ENCODE measurements around the gene AFF4. TPM values are rescaled to one million over a fixed set of nuclear protein-coding genes. Genes with fewer than 3 reads are reported as not detected.

Gene AFF4
- total and polyA plus RNA-seq, 2 of the 4 experiments (the other 2 are of a cell fraction) = 27.3 to 57.2 TPM

GRCh38 chr5:132838516-132839282 is 124.7 kb downstream of the AFF4 start:
- Histone ChIP-seq H3K9me3 (ENCODE audit: control insufficient read depth, insufficient read depth, low read length) (no peaks in the 10 kb centered on the region), H3K9me1 (ENCODE audit: insufficient read depth, low read length) (peaks cover 7% of the 10 kb centered on the region), H3K27me3 (ENCODE audit: control insufficient read depth, insufficient read depth, low read length) (no peaks in the 10 kb centered on the region), H2AK5ac (ENCODE audit: low read depth, low read length) (peak overlapping the region; percentile 10; the same call in 1 of the 2 replicates), H4K5ac (ENCODE audit: low read depth, low read length) (peak overlapping the region; percentile 80), H4K20me1 (ENCODE audit: insufficient read depth, low read length) (no peaks in the 10 kb centered on the region), H3K23ac (ENCODE audit: low read depth, low read length) (0 out of 2 replicates have a peak overlapping the region, but pooled peaks have one; percentile 8), H2BK120ac (ENCODE audit: low read depth, low read length) (peak overlapping the region; percentile 92; the same call in 1 of the 2 replicates), H2AK9ac (replicated peaks; ENCODE audit: low read depth, low read length, poor library complexity) (no peak overlapping the region), H2BK20ac (ENCODE audit: low read depth, low read length) (0 out of 2 replicates have a peak overlapping the region, but pooled peaks have one; percentile 38), H2BK5ac (ENCODE audit: low read depth, low read length, poor library complexity, severe bottlenecking) (peak overlapping the region; percentile 93), H4K91ac (ENCODE audit: insufficient read depth, low read depth, low read length) (peak overlapping the region; percentile 62; the same call in 1 of the 2 replicates), H3K9ac (ENCODE audit: low read depth, low read length) (no peak overlapping the region), H2AFZ (replicated peaks; ENCODE audit: low read length, poor library complexity) (no peak overlapping the region), H3K4me2 (ENCODE audit: low read depth, low read length) (no peak overlapping the region), H2BK15ac (ENCODE audit: low read depth, low read length) (peak overlapping the region; percentile 31; the same call in 1 of the 3 replicates), H3K4me3 (ENCODE audit: insufficient read depth, low read depth, low read length) (no peak overlapping the region), H3K56ac (ENCODE audit: extremely low read depth, insufficient read depth, low read length) (no peak overlapping the region), H3K36me3 (ENCODE audit: control insufficient read depth, insufficient read depth, low read length) (no peaks in the 10 kb centered on the region), H3K14ac (replicated peaks; ENCODE audit: low read depth, low read length) (peak overlapping the region; percentile 54), H3K79me1 (ENCODE audit: low read depth in 1 of 2, low read length in 2 of 2) (no peaks in the 10 kb centered on the region), H4K8ac (ENCODE audit: low read depth in 2 of 2, low read length in 2 of 2) (peak overlapping the region; percentile 46 to 89; a peak in 2 of 4 replicates), H3K18ac (ENCODE audit: low read depth, low read length) (peak overlapping the region; percentile 88), H3K4me1 (ENCODE audit: control insufficient read depth, insufficient read depth, low read length) (peaks cover 19% of the 10 kb centered on the region), H3K4ac (ENCODE audit: low read depth, low read length) (peak overlapping the region; percentile 90; the same call in 1 of the 2 replicates), H3K27ac (ENCODE audit: insufficient read depth, low read length) (no peak overlapping the region)
- intact Hi-C loops (cut with micrococcal nuclease) = no loop called here
- ChIA-PET CTCF (interaction anchor here (0.8 kb wide), 1 partner anchor 156 kb away, joined by 4 read pairs; no protein-coding TSS in a partner anchor), POLR2A (ENCODE audit: unreplicated experiment) (no interaction called here)
- 100% methylated on average over 1 of the region's 3 CpGs; no CpG with 5 or more reads in 1 of the 2 experiments for WGBS, 2 experiments (ENCODE audit: extremely low coverage in 2 of 2, insufficient read length in 1 of 2)
- DNase-seq (no peak), ATAC-seq (ENCODE audit: low read depth) (no peak)
- dilution Hi-C loops (cut with HindIII; ENCODE audit: low sequenced_read_pairs, unreplicated experiment) = no loop called here
- no TSS peak for BruUV-seq (replicated peaks)
- no peak for TF ChIP-seq MXI1 (IDR thresholded peaks at IDR 0.05; ENCODE audit: borderline replicate concordance, low read depth, low read length)
- TF ChIP-seq FOS (IDR thresholded peaks at IDR 0.05; ENCODE audit: low read depth, low read length) = no peak
- no peak for TF ChIP-seq CEBPB (IDR thresholded peaks at IDR 0.05; ENCODE audit: low read depth, low read length)
- TF ChIP-seq CTCF (conservative IDR thresholded peaks at IDR 0.05; ENCODE audit: low read depth, low read length) = no peak
- no peak for TF ChIP-seq MAZ (IDR thresholded peaks at IDR 0.05; ENCODE audit: borderline replicate concordance, low read depth, low read length)
- TF ChIP-seq NFE2L2 (IDR thresholded peaks at IDR 0.05; ENCODE audit: low read depth, low read length) = no peak
- TF ChIP-seq CHD1 (IDR thresholded peaks at IDR 0.05; ENCODE audit: low read depth, low read length) = no peak
- no peak for TF ChIP-seq RAD21 (IDR thresholded peaks at IDR 0.05; ENCODE audit: low read length)
- no peak for TF ChIP-seq RFX5 (IDR thresholded peaks at IDR 0.05; ENCODE audit: low read depth, low read length)
- TF ChIP-seq SMC3 (IDR thresholded peaks at IDR 0.05; ENCODE audit: low read depth, low read length) = no peak
- no peak for TF ChIP-seq MAFK (IDR thresholded peaks at IDR 0.05; ENCODE audit: low read depth, low read length)
- no peak for TF ChIP-seq ELK1 (IDR thresholded peaks at IDR 0.05; ENCODE audit: borderline replicate concordance, low read depth, low read length)
- no peak for TF ChIP-seq RCOR1 (IDR thresholded peaks at IDR 0.05; ENCODE audit: insufficient replicate concordance, low read length)
- in situ Hi-C loops (cut with MboI; ENCODE audit: low sequenced_read_pairs) = no loop called here
